ENCODE data around the gene CCL19.

Gene CCL19

DNA sequence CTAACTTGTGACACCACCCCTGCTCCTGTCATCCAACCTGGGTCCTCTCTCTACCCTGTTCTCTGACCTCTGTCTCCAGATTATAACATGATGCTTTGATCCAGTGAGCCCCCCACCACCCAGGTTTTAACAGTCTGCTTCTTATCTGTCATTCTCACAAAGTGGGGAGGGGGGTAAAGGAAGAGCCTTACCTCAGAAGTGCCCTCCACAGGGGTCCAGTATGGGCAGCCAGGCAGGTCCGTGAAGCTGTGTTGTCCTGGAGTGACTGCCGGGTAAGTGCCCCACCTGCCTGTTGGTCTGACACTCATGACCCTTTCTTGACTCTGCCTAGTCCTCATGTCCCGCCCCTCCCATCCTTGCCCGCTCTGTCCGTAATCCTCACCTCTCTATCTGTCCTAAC lies 35.7 kb downstream of the CCL19 start:
- no peaks in the 10 kb centered on the region for H3K36me3 ChIP-seq (ENCODE audit: insufficient read depth, low read length)
- H2AFZ ChIP-seq (ENCODE audit: low read length), result no peak overlapping the region
- H4K20me1 ChIP-seq (ENCODE audit: insufficient read depth, low read length, poor library complexity, severe bottlenecking), result no peaks in the 10 kb centered on the region
- no peaks in the 10 kb centered on the region for H3K9me3 ChIP-seq (ENCODE audit: insufficient read depth, low read depth, low read length)
- TF ChIP-seq, protein P1, sequence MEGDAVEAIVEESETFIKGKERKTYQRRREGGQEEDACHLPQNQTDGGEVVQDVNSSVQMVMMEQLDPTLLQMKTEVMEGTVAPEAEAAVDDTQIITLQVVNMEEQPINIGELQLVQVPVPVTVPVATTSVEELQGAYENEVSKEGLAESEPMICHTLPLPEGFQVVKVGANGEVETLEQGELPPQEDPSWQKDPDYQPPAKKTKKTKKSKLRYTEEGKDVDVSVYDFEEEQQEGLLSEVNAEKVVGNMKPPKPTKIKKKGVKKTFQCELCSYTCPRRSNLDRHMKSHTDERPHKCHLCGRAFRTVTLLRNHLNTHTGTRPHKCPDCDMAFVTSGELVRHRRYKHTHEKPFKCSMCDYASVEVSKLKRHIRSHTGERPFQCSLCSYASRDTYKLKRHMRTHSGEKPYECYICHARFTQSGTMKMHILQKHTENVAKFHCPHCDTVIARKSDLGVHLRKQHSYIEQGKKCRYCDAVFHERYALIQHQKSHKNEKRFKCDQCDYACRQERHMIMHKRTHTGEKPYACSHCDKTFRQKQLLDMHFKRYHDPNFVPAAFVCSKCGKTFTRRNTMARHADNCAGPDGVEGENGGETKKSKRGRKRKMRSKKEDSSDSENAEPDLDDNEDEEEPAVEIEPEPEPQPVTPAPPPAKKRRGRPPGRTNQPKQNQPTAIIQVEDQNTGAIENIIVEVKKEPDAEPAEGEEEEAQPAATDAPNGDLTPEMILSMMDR (conservative IDR thresholded peaks at IDR 0.05; ENCODE audit: low read length), result no peak
- TF ChIP-seq EZH2phosphoT487 (IDR thresholded peaks at IDR 0.05; ENCODE audit: borderline replicate concordance), result no peak
- no peaks in the 10 kb centered on the region for H3K27me3 ChIP-seq (ENCODE audit: insufficient read depth, low read length, poor library complexity, severe bottlenecking)
- no peak overlapping the region for H3K4me2 ChIP-seq (ENCODE audit: low read depth, low read length, poor library complexity, severe bottlenecking)
- H3K79me2 ChIP-seq (ENCODE audit: insufficient read depth, low read length), result no peaks in the 10 kb centered on the region
- H3K9ac ChIP-seq (ENCODE audit: low read depth, low read length, poor library complexity, severe bottlenecking), result no peak overlapping the region
- H3K4me1 ChIP-seq (ENCODE audit: insufficient read depth, low read length, poor library complexity, severe bottlenecking), result no peaks in the 10 kb centered on the region
- no peaks in the 10 kb centered on the region for H3K9me2 ChIP-seq (replicated peaks; ENCODE audit: low read depth, low read length)
- H3K4me3 ChIP-seq (ENCODE audit: low read length, poor library complexity, severe bottlenecking), result no peak overlapping the region
- H3F3A ChIP-seq (ENCODE audit: low read depth), result no peaks in the 10 kb centered on the region

DNA sequence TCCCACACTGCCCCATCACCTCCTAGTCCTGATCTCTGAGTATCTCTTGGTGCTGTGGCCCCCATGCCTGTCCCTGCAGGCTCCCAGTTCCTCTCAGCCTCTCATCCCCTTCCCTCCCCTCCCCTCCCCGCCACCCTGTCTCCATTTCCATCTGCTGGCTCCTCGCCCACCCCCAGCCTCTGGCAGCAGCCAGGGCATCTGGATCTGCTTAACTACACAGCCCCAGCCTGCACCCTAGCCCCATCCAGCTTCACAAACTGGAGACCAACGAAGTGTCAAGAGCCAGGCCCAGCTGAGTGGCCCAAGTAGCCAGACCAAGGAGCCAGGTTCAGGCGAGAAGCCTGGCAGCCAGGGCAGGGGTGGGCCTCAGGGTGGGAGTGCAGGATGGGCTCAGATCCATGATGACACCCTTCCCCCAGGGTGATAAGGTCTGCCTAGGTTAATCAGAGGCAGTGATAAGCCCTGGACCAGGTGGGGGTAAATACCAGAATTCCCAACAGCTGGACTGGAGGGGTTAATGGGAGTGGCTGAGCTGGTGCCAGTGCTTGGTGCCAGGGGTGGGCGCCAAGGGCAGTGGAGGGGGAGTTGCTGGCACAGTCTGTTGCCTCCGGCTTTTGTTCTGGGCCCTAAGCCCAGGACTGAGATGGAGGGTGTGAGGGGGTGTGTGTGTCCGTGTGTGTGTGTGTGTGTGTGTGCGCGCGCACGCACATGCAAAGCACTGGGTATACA lies 36.6 kb downstream of the CCL19 start:
- Histone ChIP-seq H3K79me2 (ENCODE audit: insufficient read depth, low read length) (no peaks in the 10 kb centered on the region), H3K27me3 (ENCODE audit: insufficient read depth, low read length, poor library complexity, severe bottlenecking) (no peaks in the 10 kb centered on the region), H3K4me3 (ENCODE audit: low read length, poor library complexity, severe bottlenecking) (no peak overlapping the region), H3K36me3 (ENCODE audit: insufficient read depth, low read length) (peaks cover 3% of the 10 kb centered on the region; the same call in 1 of the 2 replicates), H3K9me2 (replicated peaks; ENCODE audit: low read depth, low read length) (no peaks in the 10 kb centered on the region), H4K20me1 (ENCODE audit: insufficient read depth, low read length, poor library complexity, severe bottlenecking) (no peaks in the 10 kb centered on the region), H2AFZ (ENCODE audit: low read length) (no peak overlapping the region), H3K4me2 (ENCODE audit: low read depth, low read length, poor library complexity, severe bottlenecking) (no peak overlapping the region), H3K4me1 (ENCODE audit: insufficient read depth, low read length, poor library complexity, severe bottlenecking) (no peaks in the 10 kb centered on the region), H3F3A (ENCODE audit: low read depth) (no peaks in the 10 kb centered on the region), H3K9ac (ENCODE audit: low read depth, low read length, poor library complexity, severe bottlenecking) (no peak overlapping the region), H3K9me3 (ENCODE audit: insufficient read depth, low read depth, low read length) (no peaks in the 10 kb centered on the region)
- TF ChIP-seq, protein P1 (conservative IDR thresholded peaks at IDR 0.05; ENCODE audit: low read length), result no peak
- TF ChIP-seq EZH2phosphoT487 (IDR thresholded peaks at IDR 0.05; ENCODE audit: borderline replicate concordance), result no peak

DNA sequence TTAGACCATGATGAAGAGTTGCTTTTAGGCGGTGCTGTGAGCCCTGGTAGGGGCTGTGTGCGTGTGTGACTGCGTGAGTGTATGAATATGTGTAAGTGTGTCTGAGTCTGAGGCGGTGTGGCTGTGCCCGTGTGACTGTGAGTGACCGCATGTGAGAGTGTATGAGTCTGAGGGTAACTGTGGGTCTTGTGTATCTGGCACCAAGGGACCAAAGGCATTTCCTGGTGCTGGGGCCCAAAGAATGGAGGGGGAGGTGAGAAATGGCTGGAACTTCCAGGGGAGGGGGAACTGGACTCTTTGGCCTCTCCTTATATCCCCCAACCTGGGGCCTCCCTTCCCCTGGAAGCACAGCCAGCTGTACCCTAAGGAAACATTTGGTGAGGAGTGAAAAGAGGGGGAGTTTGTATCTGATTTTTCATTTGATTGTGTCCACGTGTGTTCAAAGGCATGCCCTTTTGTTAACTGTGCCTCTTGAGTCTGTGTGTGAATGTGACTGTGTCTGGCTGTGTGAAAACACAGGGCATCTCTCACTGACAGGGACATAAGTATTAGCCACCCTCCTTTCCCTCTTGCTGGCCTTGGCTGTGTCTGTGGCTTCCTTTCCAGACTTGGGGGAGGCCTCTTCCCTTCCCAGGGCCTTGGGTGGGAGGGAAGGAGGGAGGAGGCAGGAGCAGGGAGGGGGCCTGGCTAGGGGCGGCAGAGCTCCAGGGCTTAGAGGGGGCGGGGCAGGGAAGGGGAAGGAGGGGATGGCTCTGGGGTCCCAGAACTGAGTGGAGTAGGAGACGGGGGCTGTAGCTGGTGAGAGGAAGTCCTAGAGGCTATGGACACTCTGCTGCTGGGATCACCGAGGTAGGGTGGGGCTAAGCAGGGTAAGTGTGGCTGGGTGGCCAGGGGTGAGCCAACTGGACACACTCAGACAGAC lies 37.7 kb downstream of the CCL19 start:
- H4K20me1 ChIP-seq (ENCODE audit: insufficient read depth, low read length, poor library complexity, severe bottlenecking), result peaks cover 5% of the 10 kb centered on the region
- no peak overlapping the region for H3K4me3 ChIP-seq (ENCODE audit: low read length, poor library complexity, severe bottlenecking)
- H3K79me2 ChIP-seq (ENCODE audit: insufficient read depth, low read length), result peaks cover 10% of the 10 kb centered on the region
- no peaks in the 10 kb centered on the region for H3F3A ChIP-seq (ENCODE audit: low read depth)
- H3K9me3 ChIP-seq (ENCODE audit: insufficient read depth, low read depth, low read length), result no peaks in the 10 kb centered on the region
- TF ChIP-seq, protein P1 (conservative IDR thresholded peaks at IDR 0.05; ENCODE audit: low read length), result no peak
- TF ChIP-seq EZH2phosphoT487 (IDR thresholded peaks at IDR 0.05; ENCODE audit: borderline replicate concordance), result no peak
- H3K9ac ChIP-seq (ENCODE audit: low read depth, low read length, poor library complexity, severe bottlenecking), result no peak overlapping the region
- no peaks in the 10 kb centered on the region for H3K27me3 ChIP-seq (ENCODE audit: insufficient read depth, low read length, poor library complexity, severe bottlenecking)
- H2AFZ ChIP-seq (ENCODE audit: low read length), result no peak overlapping the region
- H3K9me2 ChIP-seq (replicated peaks; ENCODE audit: low read depth, low read length), result no peaks in the 10 kb centered on the region
- H3K4me1 ChIP-seq (ENCODE audit: insufficient read depth, low read length, poor library complexity, severe bottlenecking), result peaks cover 7% of the 10 kb centered on the region
- no peak overlapping the region for H3K4me2 ChIP-seq (ENCODE audit: low read depth, low read length, poor library complexity, severe bottlenecking)
- H3K36me3 ChIP-seq (ENCODE audit: insufficient read depth, low read length), result peaks cover 10% of the 10 kb centered on the region; the same call in 1 of the 2 replicates

Data from Loucy (cell line).